CD14-positive monocyte (primary cell): ENCODE measurements around the gene SPSB4. TPM values are rescaled to one million over a fixed set of nuclear protein-coding genes. Genes with fewer than 3 reads are reported as not detected.

Experiments
- DNase-seq, 3 donors: peaks; one replicate each; pipeline ENCODE4 v3.0.0-alpha.2; 2011 to 2022
- H2AFZ ChIP-seq: 2 replicates; pipeline ENCODE4 v1.6.0; 2012; ENCODE audit warnings: mild to moderate bottlenecking, low read depth, low read length, inconsistent platforms; ENCODE audit not compliant: insufficient read depth, poor library complexity, severe bottlenecking
- H3K27ac ChIP-seq, 2 donors: 1 replicate in 1 of 2; 2 replicates in 1 of 2; pipeline ENCODE4 v1.5.1; 2012 to 2013; ENCODE audit warnings: low read length in 2 of 2, control low read depth in 1 of 2, inconsistent platforms in 1 of 2, low read depth in 1 of 2, mild to moderate bottlenecking in 1 of 2
- H3K27me3 ChIP-seq, 2 donors: one replicate each; pipeline versions ENCODE4 v1.6.0 to v1.6.1; 2011 to 2013; ENCODE audit warnings: low read length in 2 of 2; ENCODE audit not compliant: control insufficient read depth in 2 of 2, insufficient read depth in 2 of 2
- H3K36me3 ChIP-seq, 2 donors: replicated peaks in 1 of 2; 1 replicate in 1 of 2; 2 replicates in 1 of 2; pipeline versions ENCODE4 v1.5.1 to v1.6.1; 2012 to 2013; ENCODE audit warnings: low read length in 2 of 2, control low read depth in 1 of 2, inconsistent platforms in 1 of 2, mild to moderate bottlenecking in 1 of 2; ENCODE audit not compliant: insufficient read depth in 2 of 2, control insufficient read depth in 1 of 2
- H3K4me1 ChIP-seq, 2 donors: 1 replicate in 1 of 2; 2 replicates in 1 of 2; pipeline versions ENCODE4 v1.5.1 to v1.6.1; 2012 to 2013; ENCODE audit warnings: low read length in 2 of 2, control low read depth in 1 of 2, inconsistent platforms in 1 of 2, mild to moderate bottlenecking in 1 of 2, moderate library complexity in 1 of 2; ENCODE audit not compliant: insufficient read depth in 2 of 2, control insufficient read depth in 1 of 2
- H3K4me2 ChIP-seq: replicated peaks from 2 replicates; pipeline ENCODE3; 2012; ENCODE audit warnings: low read length, moderate library complexity, mild to moderate bottlenecking; ENCODE audit not compliant: poor library complexity, severe bottlenecking; ENCODE audit errors: extremely low read depth
- H3K4me3 ChIP-seq, 3 experiments: fragments of 200-600 bp in 1 of 3; sonication (generic) in 1 of 3; replicated peaks in 1 of 3; 1 replicate in 2 of 3; 2 replicates in 1 of 3; pipeline ENCODE4 v1.5.1; 2011 to 2013; ENCODE audit warnings: low read length in 3 of 3, mild to moderate bottlenecking in 3 of 3, control low read depth in 2 of 3, low read depth in 2 of 3, inconsistent platforms in 1 of 3, moderate library complexity in 1 of 3
- H3K79me2 ChIP-seq: 2 replicates; pipeline ENCODE4 v1.6.0; 2012; ENCODE audit warnings: mild to moderate bottlenecking, control low read depth, inconsistent platforms, low read length, moderate library complexity; ENCODE audit not compliant: insufficient read depth
- H3K9ac ChIP-seq: 2 replicates; pipeline ENCODE4 v1.6.0; 2017; ENCODE audit warnings: low read length, mild to moderate bottlenecking; ENCODE audit not compliant: insufficient read depth, poor library complexity, severe bottlenecking
- H3K9me3 ChIP-seq, 2 donors: replicated peaks in 1 of 2; 1 replicate in 1 of 2; 2 replicates in 1 of 2; pipeline versions ENCODE4 v1.5.1 to v1.6.1; 2012 to 2013; ENCODE audit warnings: low read length in 2 of 2, control low read depth in 1 of 2; ENCODE audit not compliant: control insufficient read depth in 1 of 2, insufficient read depth in 1 of 2
- H4K20me1 ChIP-seq: 2 replicates; pipeline ENCODE4 v1.6.0; 2012; ENCODE audit warnings: mild to moderate bottlenecking, low read length, control low read depth, moderate library complexity; ENCODE audit not compliant: insufficient read depth
- H3K27ac Mint-ChIP-seq, 7 donors: one replicate each; pipeline ENCODE4 v1.8.0; 2020; ENCODE audit warnings: mild to moderate bottlenecking in 7 of 7, mixed read lengths in 7 of 7, moderate library complexity in 6 of 7, inconsistent platforms in 2 of 7
- H3K27me3 Mint-ChIP-seq, 3 donors: one replicate each; pipeline ENCODE4 v1.8.0; 2021 to 2022; ENCODE audit warnings: low read depth in 3 of 3, mild to moderate bottlenecking in 3 of 3, mixed read lengths in 3 of 3, moderate library complexity in 3 of 3, inconsistent platforms in 1 of 3
- H3K36me3 Mint-ChIP-seq, 2 donors: one replicate each; pipeline ENCODE4 v1.8.0; 2020; ENCODE audit warnings: mixed read lengths in 2 of 2, inconsistent platforms in 1 of 2, mild to moderate bottlenecking in 1 of 2
- H3K4me1 Mint-ChIP-seq: one replicate; pipeline ENCODE4 v1.8.0; 2020; ENCODE audit warnings: mild to moderate bottlenecking, mixed read lengths
- H3K4me3 Mint-ChIP-seq, 2 donors: one replicate each; pipeline ENCODE4 v1.8.0; 2020; ENCODE audit warnings: mild to moderate bottlenecking in 2 of 2, mixed read lengths in 2 of 2, moderate library complexity in 1 of 2
- H3K9me3 Mint-ChIP-seq, 7 donors: one replicate each; pipeline ENCODE4 v1.8.0; 2020 to 2022; ENCODE audit warnings: mixed read lengths in 7 of 7, mild to moderate bottlenecking in 6 of 7, moderate library complexity in 6 of 7, inconsistent platforms in 2 of 7
- CTCF ChIP-seq: fragments of 200-600 bp; IDR thresholded peaks from one replicate; pipeline ENCODE4 v1.8.0; 2022; ENCODE audit warnings: antibody characterized with exemption, mild to moderate bottlenecking
- WGBS: methylation state at CpG from one replicate; pipeline ENCODE4 v1.1.5; 2013; ENCODE audit warnings: missing lambda C conversion rate; ENCODE audit not compliant: insufficient coverage; 5-methylcytosine and 5-hydroxymethylcytosine counted together
- intact Hi-C, 2 donors: fragments of 100-400 bp; cut with micrococcal nuclease; formaldehyde crosslinking; loops; one replicate each; pipeline versions ENCODE4 v1.15.0 to v1.15.1; 2023
- polyA plus RNA-seq, 3 donors: library from polyadenylated mRNA; depleted of rRNA in 1 of 3; unstranded in 2 of 3; stranded (reverse) in 1 of 3; fragments of 300-500 nt in 2 of 3; fragments of >200 nt in 1 of 3; fragmentation: Illumina TruSeq in 2 of 3; gene quantifications; 1 replicate in 2 of 3; 2 replicates in 1 of 3; pipeline ENCODE4 v1.2.3, GENCODE V29; 2012 to 2021

SPSB4 gene
- polyA plus RNA-seq, 3 donors = not detected

GRCh38 chr3:141170678-141171295 is 119.6 kb downstream of the SPSB4 start:
- no peak overlapping the region for H2AFZ ChIP-seq
- peaks cover 3 to 6% (median 6%) of the 10 kb centered on the region in 3 donors for H3K27me3 Mint-ChIP-seq
- H3K4me1 Mint-ChIP-seq = no peaks in the 10 kb centered on the region

GRCh38 chr3:141174674-141175073 is 123.5 kb downstream of the SPSB4 start:
- Histone ChIP-seq H3K79me2 (no peaks in the 10 kb centered on the region), H3K27ac (no peak overlapping the region), H3K4me1 (no peaks in the 10 kb centered on the region), H3K4me3 (no peak overlapping the region), H3K9me3 (no peaks in the 10 kb centered on the region), H4K20me1 (no peaks in the 10 kb centered on the region), H3K27me3 (no peaks in the 10 kb centered on the region), H3K36me3 (no peaks in the 10 kb centered on the region), H2AFZ (no peak overlapping the region), H3K9ac (no peak overlapping the region), H3K4me2 (no peak overlapping the region)
- Mint-ChIP-seq H3K27ac (no peak overlapping the region), H3K36me3 (no peaks in the 10 kb centered on the region), H3K4me3 (no peak overlapping the region), H3K27me3 (peaks cover 0 to 5% (median 4%) of the 10 kb centered on the region in 3 donors), H3K9me3 (peaks cover 0 to 13% (median 2%) of the 10 kb centered on the region in 7 donors), H3K4me1 (no peaks in the 10 kb centered on the region)
- intact Hi-C loops = no loop called here
- no peak for TF ChIP-seq CTCF
- no peak for DNase-seq
- WGBS = no CpG with 5 or more reads among the region's 2 CpGs

More at GRCh38 chr3:141170678-141171295, 119.6 kb downstream of the SPSB4 start:
- Histone ChIP-seq H3K4me3 (no peak overlapping the region), H3K27me3 (no peaks in the 10 kb centered on the region), H4K20me1 (no peaks in the 10 kb centered on the region), H3K9ac (no peak overlapping the region), H3K9me3 (peaks cover 0 to 3% of the 10 kb centered on the region in 2 donors), H3K27ac (no peak overlapping the region), H3K4me2 (no peak overlapping the region), H3K36me3 (no peaks in the 10 kb centered on the region), H3K79me2 (no peaks in the 10 kb centered on the region), H3K4me1 (no peaks in the 10 kb centered on the region)
- H3K4me3 Mint-ChIP-seq = no peak overlapping the region
- WGBS = 85% methylated on average over 2 of the region's 4 CpGs
- no peak overlapping the region for H3K27ac Mint-ChIP-seq
- DNase-seq = no peak
- intact Hi-C loops = no loop called here
- no peaks in the 10 kb centered on the region for H3K36me3 Mint-ChIP-seq
- TF ChIP-seq CTCF = no peak
- peaks cover 0 to 5% (median 2%) of the 10 kb centered on the region in 7 donors for H3K9me3 Mint-ChIP-seq
